AG10803 (cell line): Measurements from ENCODE around the gene SLC2A6.
A peak's percentile ranks its signal among the peaks of the same experiment; 100 is the strongest.

Experiments used
- DNase-seq: peaks from one replicate; pipeline ENCODE4 v3.0.0; 2010; ENCODE audit warnings: low read depth
- H3K4me3 ChIP-seq: 2 replicates; pipeline ENCODE4 v1.5.1; 2011; ENCODE audit warnings: mild to moderate bottlenecking, low read length, control low read depth
- CTCF ChIP-seq: conservative IDR thresholded peaks from 2 replicates; pipeline ENCODE4 v1.5.1; 2011; ENCODE audit warnings: mild to moderate bottlenecking, low read length, control low read depth, inconsistent platforms

The SLC2A6 gene

GRCh38 chr9:133509179-133510083 lies 30.5 kb upstream of the SLC2A6 start:
- H3K4me3 ChIP-seq: no peak overlapping the region
- no peak for TF ChIP-seq CTCF
- no peak for DNase-seq

GRCh38 chr9:133508046-133508445 lies 29.1 kb upstream of the SLC2A6 start:
- TF ChIP-seq CTCF: no peak
- DNase-seq: no peak
- no peak overlapping the region for H3K4me3 ChIP-seq

- no peak for DNase-seq
- no peak overlapping the region for H3K4me3 ChIP-seq
- no peak for TF ChIP-seq CTCF
These were observed 28.5 kb upstream of the SLC2A6 start for GRCh38 chr9:133507246-133507965.

GRCh38 chr9:133506653-133507038 lies 27.7 kb upstream of the SLC2A6 start:
- peak; percentile 25 for TF ChIP-seq CTCF
- peak; percentile 87 for DNase-seq
- no peak overlapping the region for H3K4me3 ChIP-seq

GRCh38 chr9:133505901-133506652 lies 27.2 kb upstream of the SLC2A6 start:
- no peak for TF ChIP-seq CTCF
- peak; percentile 65 for DNase-seq
- no peak overlapping the region for H3K4me3 ChIP-seq

- TF ChIP-seq CTCF: no peak
- H3K4me3 ChIP-seq: no peak overlapping the region
- peak; percentile 17 for DNase-seq
These were observed 26.4 kb upstream of the SLC2A6 start for GRCh38 chr9:133505186-133505830.
